DND-41 (cell line): ENCODE measurements around the gene SMIM28.
"Not testable (repeated sequence)": the region's sequence is repeated elsewhere in the genome, so short reads cannot be mapped to it uniquely, and the experiment has no call there.

Source experiments
- ATAC-seq: fragments of 200-7000 bp; cut with Tn5 transposase; 3 replicates; pipeline ENCODE4 v1.9.1; 2021; ENCODE audit warnings: low read depth; ENCODE audit not compliant: insufficient read depth
- DNase-seq: peaks from one replicate; pipeline ENCODE4 v3.0.0-alpha.2; 2020
- H2AFZ ChIP-seq: 2 replicates; pipeline ENCODE4 v1.6.0; 2012; ENCODE audit warnings: low read depth, low read length
- H3K27ac ChIP-seq: 2 replicates; pipeline ENCODE4 v1.5.1; 2012; ENCODE audit warnings: low read length, inconsistent platforms
- H3K27me3 ChIP-seq: fragments of 200-600 bp; sonication (generic); 2 replicates; pipeline ENCODE4 v1.6.0; 2012; ENCODE audit warnings: low read length, mild to moderate bottlenecking, inconsistent platforms; ENCODE audit not compliant: insufficient read depth, poor library complexity
- H3K36me3 ChIP-seq: 2 replicates; pipeline ENCODE4 v1.5.1; 2012; ENCODE audit warnings: low read length, inconsistent platforms; ENCODE audit not compliant: insufficient read depth
- H3K4me1 ChIP-seq: 2 replicates; pipeline ENCODE4 v1.5.1; 2012; ENCODE audit warnings: mild to moderate bottlenecking, low read length; ENCODE audit not compliant: insufficient read depth
- H3K4me2 ChIP-seq: 2 replicates; pipeline ENCODE4 v1.6.0; 2012; ENCODE audit warnings: mild to moderate bottlenecking, moderate library complexity, low read length, inconsistent platforms; ENCODE audit not compliant: insufficient read depth
- H3K4me3 ChIP-seq, 2 experiments: fragments of 200-600 bp in 1 of 2; shearing (Covaris generic) in 1 of 2; 2 replicates each; pipeline ENCODE4 v1.5.1; 2012 to 2016; ENCODE audit warnings: inconsistent platforms in 2 of 2, low read length in 2 of 2, mild to moderate bottlenecking in 2 of 2, low read depth in 1 of 2, moderate library complexity in 1 of 2
- H3K79me2 ChIP-seq: 2 replicates; pipeline ENCODE4 v1.6.0; 2012; ENCODE audit warnings: low read length, inconsistent platforms; ENCODE audit not compliant: insufficient read depth
- H3K9ac ChIP-seq: 2 replicates; pipeline ENCODE4 v1.6.0; 2012; ENCODE audit warnings: low read depth, mild to moderate bottlenecking, inconsistent platforms, low read length, moderate library complexity
- H3K9me3 ChIP-seq: 2 replicates; pipeline ENCODE4 v1.5.1; 2012; ENCODE audit warnings: low read length, moderate library complexity, mild to moderate bottlenecking, inconsistent platforms; ENCODE audit not compliant: insufficient read depth, severe bottlenecking
- H4K20me1 ChIP-seq: 2 replicates; pipeline ENCODE4 v1.6.0; 2012; ENCODE audit warnings: low read length; ENCODE audit not compliant: insufficient read depth
- CTCF ChIP-seq: IDR thresholded peaks from 2 replicates; pipeline ENCODE4 v1.5.1; 2012; ENCODE audit warnings: borderline replicate concordance, low read length, moderate library complexity, mild to moderate bottlenecking; ENCODE audit not compliant: poor library complexity, severe bottlenecking; ENCODE audit errors: extremely low read depth
- EZH2 ChIP-seq: IDR thresholded peaks from 3 replicates; pipeline ENCODE4 v1.6.1; 2012; ENCODE audit warnings: borderline replicate concordance, low read depth, mild to moderate bottlenecking, moderate library complexity, low read length, inconsistent platforms; ENCODE audit not compliant: severe bottlenecking

The SMIM28 gene

DNA sequence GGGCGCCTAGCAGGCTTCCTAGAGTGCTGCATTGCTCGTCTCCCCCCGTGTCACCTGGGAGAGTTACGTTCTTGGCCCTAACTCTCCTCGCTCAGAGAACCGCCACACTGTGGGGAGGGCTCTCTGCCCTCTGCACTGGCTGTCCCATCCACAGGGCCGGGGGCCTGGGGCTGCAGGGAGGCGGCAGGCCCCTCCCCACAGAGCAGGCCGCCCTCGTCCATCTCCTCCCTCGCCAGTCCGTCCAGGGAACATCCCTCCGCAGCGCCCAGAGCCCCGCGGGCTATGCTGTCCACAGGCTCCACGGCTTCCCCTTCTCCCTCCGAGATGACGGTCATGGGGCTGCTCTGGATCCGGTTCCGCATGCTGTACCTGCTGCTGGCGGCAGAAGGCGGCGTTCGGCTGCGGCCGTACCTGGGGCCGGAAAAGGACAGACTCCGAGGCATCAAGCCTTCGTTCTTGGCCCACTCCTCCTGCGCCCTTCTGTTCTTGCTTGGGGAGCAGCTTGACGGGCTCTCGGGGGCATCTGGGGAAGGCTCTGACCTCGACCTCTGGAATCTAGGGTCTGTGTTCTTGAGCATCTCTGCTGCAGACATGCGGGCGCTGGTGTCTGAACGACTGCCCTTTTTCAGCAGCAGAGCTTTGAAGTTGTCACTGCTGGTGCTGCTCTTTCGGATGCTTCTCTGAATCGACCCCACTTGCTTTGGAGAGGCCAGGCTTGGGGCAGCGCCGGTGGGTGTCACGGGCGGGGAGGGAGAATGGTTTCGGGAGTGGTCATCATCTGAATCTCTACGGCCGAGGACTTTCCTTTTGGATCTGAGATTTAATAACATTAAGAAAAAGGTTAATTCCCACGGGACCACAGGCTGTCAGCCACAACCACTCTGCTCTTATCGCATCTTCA lies 46.5 kb downstream of the SMIM28 start:
- no peak for DNase-seq

GRCh38 chr6:138425256-138425655 lies 47.6 kb downstream of the SMIM28 start:
- H3K4me2 ChIP-seq, H3K4me1 ChIP-seq, H3K79me2 ChIP-seq, H3K9ac ChIP-seq, H3K27me3 ChIP-seq, H3K27ac ChIP-seq, ATAC-seq, H3K36me3 ChIP-seq, H4K20me1 ChIP-seq, H2AFZ ChIP-seq, DNase-seq, H3K4me3 ChIP-seq, H3K9me3 ChIP-seq: not testable (repeated sequence)

More for the DNA sequence above, 46.5 kb downstream of the SMIM28 start:
- Histone ChIP-seq H3K27ac (no peak overlapping the region), H3K9ac (no peak overlapping the region), H3K9me3 (no peaks in the 10 kb centered on the region), H3K36me3 (no peaks in the 10 kb centered on the region), H2AFZ (no peak overlapping the region), H3K4me3 (no peak overlapping the region), H4K20me1 (no peaks in the 10 kb centered on the region), H3K27me3 (no peaks in the 10 kb centered on the region), H3K4me1 (no peaks in the 10 kb centered on the region), H3K4me2 (no peak overlapping the region), H3K79me2 (no peaks in the 10 kb centered on the region)
- ATAC-seq, result no peak
- no peak for TF ChIP-seq EZH2
- no peak for TF ChIP-seq CTCF

GRCh38 chr6:138426500-138427123 lies 48.9 kb downstream of the SMIM28 start:
- DNase-seq, result no peak
- no peaks in the 10 kb centered on the region for H3K36me3 ChIP-seq
- no peak overlapping the region for H3K4me3 ChIP-seq
- H3K9me3 ChIP-seq, result no peaks in the 10 kb centered on the region
- ATAC-seq, result no peak
- H3K27me3 ChIP-seq, result no peaks in the 10 kb centered on the region
- H3K4me2 ChIP-seq, result no peak overlapping the region
- H3K79me2 ChIP-seq, result no peaks in the 10 kb centered on the region
- H4K20me1 ChIP-seq, result no peaks in the 10 kb centered on the region
- H3K9ac ChIP-seq, result no peak overlapping the region
- H3K27ac ChIP-seq, result no peak overlapping the region
- H2AFZ ChIP-seq, result no peak overlapping the region
- H3K4me1 ChIP-seq, result no peaks in the 10 kb centered on the region
- TF ChIP-seq EZH2, result no peak
- no peak for TF ChIP-seq CTCF

DNA sequence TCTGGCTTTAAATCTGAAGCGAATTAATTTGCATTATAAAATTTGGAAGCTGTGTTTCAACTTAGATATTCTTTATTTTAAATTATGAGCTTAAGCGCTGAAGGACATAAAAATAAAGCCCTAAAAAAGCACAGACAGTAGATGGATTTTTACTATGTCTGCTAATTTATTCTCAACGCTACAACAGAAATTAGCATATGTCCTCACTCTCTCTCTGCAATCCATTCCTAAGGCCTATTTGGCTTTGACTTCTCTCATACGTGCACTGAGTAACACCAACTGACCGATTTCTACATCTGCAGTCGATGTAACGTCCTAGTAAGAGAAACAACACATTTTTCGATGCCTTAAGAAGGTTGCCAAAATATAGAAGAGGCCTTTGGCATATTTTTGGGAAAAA lies 50.0 kb downstream of the SMIM28 start:
- H3K9ac ChIP-seq, result no peak overlapping the region
- no peaks in the 10 kb centered on the region for H3K79me2 ChIP-seq
- H3K4me2 ChIP-seq, result no peak overlapping the region
- no peak overlapping the region for H3K4me3 ChIP-seq
- no peak for TF ChIP-seq EZH2
- no peak for TF ChIP-seq CTCF
- no peaks in the 10 kb centered on the region for H3K9me3 ChIP-seq
- H4K20me1 ChIP-seq, result no peaks in the 10 kb centered on the region
- ATAC-seq, result no peak
- no peaks in the 10 kb centered on the region for H3K4me1 ChIP-seq
- no peak overlapping the region for H2AFZ ChIP-seq
- H3K36me3 ChIP-seq, result no peaks in the 10 kb centered on the region
- no peak overlapping the region for H3K27ac ChIP-seq
- H3K27me3 ChIP-seq, result no peaks in the 10 kb centered on the region
- DNase-seq, result no peak
